Naive thymus-derived CD4-positive, alpha-beta T cell (primary cell): ENCODE measurements around the gene VCL. TPM values are rescaled to one million over a fixed set of nuclear protein-coding genes. Genes with fewer than 3 reads are reported as not detected.

Experiments
- ATAC-seq: fragments of 150-1000 bp; cut with Tn5 transposase; 2 replicates; pipeline ENCODE4 v1.10.0; 2021; ENCODE audit warnings: mild to moderate bottlenecking, moderate library complexity
- CTCF ChIA-PET: fragments of 350-600 bp; sonication (Branson Sonifier 250); formaldehyde crosslinking; loops from one replicate; lab custom pipeline; 2021; ENCODE audit warnings: antibody characterized with exemption; lab: Charles Lee
- POLR2A ChIA-PET: fragments of 350-600 bp; sonication (Branson Sonifier 250); formaldehyde crosslinking; loops from one replicate; lab custom pipeline; 2021; ENCODE audit warnings: antibody characterized with exemption, inconsistent platforms; lab: Charles Lee
- DNase-seq, 9 donors: peaks; one replicate each; pipeline versions ENCODE4 v3.0.0 to v3.0.0-alpha.2; 2020 to 2022; ENCODE audit warnings: mixed read lengths in 1 of 9
- H3K27ac ChIP-seq: one replicate; pipeline ENCODE4 v1.7.0; 2013; ENCODE audit warnings: mild to moderate bottlenecking, low read depth, low read length, moderate library complexity
- H3K27me3 ChIP-seq, 2 donors: one replicate each; pipeline ENCODE4 v1.7.0; 2013; ENCODE audit warnings: low read length in 2 of 2, mild to moderate bottlenecking in 2 of 2, moderate library complexity in 2 of 2; ENCODE audit not compliant: control insufficient read depth in 2 of 2, insufficient read depth in 2 of 2
- H3K36me3 ChIP-seq, 3 experiments: 1 replicate in 2 of 3; 2 replicates in 1 of 3; pipeline ENCODE4 v1.7.0; 2013; ENCODE audit warnings: low read length in 3 of 3, mild to moderate bottlenecking in 3 of 3, moderate library complexity in 1 of 3; ENCODE audit not compliant: insufficient read depth in 3 of 3, control insufficient read depth in 2 of 3
- H3K4me1 ChIP-seq, 2 donors: one replicate each; pipeline ENCODE4 v1.7.0; 2013; ENCODE audit warnings: low read length in 2 of 2, mild to moderate bottlenecking in 2 of 2, moderate library complexity in 1 of 2; ENCODE audit not compliant: control insufficient read depth in 2 of 2, insufficient read depth in 2 of 2
- H3K4me3 ChIP-seq: 2 replicates; pipeline ENCODE4 v1.7.0; 2013; ENCODE audit warnings: mild to moderate bottlenecking, low read length
- H3K9me3 ChIP-seq, 3 experiments: 1 replicate in 2 of 3; 2 replicates in 1 of 3; pipeline ENCODE4 v1.7.0; 2013; ENCODE audit warnings: low read length in 3 of 3; ENCODE audit not compliant: control insufficient read depth in 2 of 3
- H3K27ac Mint-ChIP-seq, 9 donors: one replicate each; pipeline ENCODE4 v1.8.0; 2020 to 2022; ENCODE audit warnings: mixed read lengths in 9 of 9, mild to moderate bottlenecking in 8 of 9, moderate library complexity in 5 of 9, inconsistent platforms in 2 of 9
- H3K27me3 Mint-ChIP-seq, 5 donors: one replicate each; pipeline ENCODE4 v1.8.0; 2021 to 2022; ENCODE audit warnings: mixed read lengths in 5 of 5, mild to moderate bottlenecking in 1 of 5
- H3K36me3 Mint-ChIP-seq, 5 donors: one replicate each; pipeline ENCODE4 v1.8.0; 2020 to 2022; ENCODE audit warnings: mixed read lengths in 5 of 5, mild to moderate bottlenecking in 3 of 5, inconsistent platforms in 1 of 5
- H3K4me1 Mint-ChIP-seq, 7 donors: one replicate each; pipeline ENCODE4 v1.8.0; 2020 to 2022; ENCODE audit warnings: mixed read lengths in 7 of 7, mild to moderate bottlenecking in 3 of 7, inconsistent platforms in 1 of 7
- H3K4me3 Mint-ChIP-seq, 10 donors: one replicate each; pipeline ENCODE4 v1.8.0; 2020 to 2022; ENCODE audit warnings: mild to moderate bottlenecking in 10 of 10, mixed read lengths in 10 of 10, moderate library complexity in 6 of 10, inconsistent platforms in 2 of 10
- H3K9me3 Mint-ChIP-seq, 11 donors: one replicate each; pipeline ENCODE4 v1.8.0; 2020 to 2022; ENCODE audit warnings: mixed read lengths in 11 of 11, mild to moderate bottlenecking in 4 of 11, inconsistent platforms in 1 of 11, moderate library complexity in 1 of 11
- intact Hi-C, 2 donors: fragments of 100-400 bp; cut with micrococcal nuclease; formaldehyde crosslinking; loops; one replicate each; pipeline ENCODE4 v1.15.1; 2023
- polyA plus RNA-seq, 2 donors: library from polyadenylated mRNA; unstranded; fragments of 300-500 nt; fragmentation: Illumina TruSeq; gene quantifications; one replicate each; pipeline ENCODE4 v1.2.3, GENCODE V29; 2021
- total RNA-seq, 6 experiments: library from RNA in 5 of 6; stranded (reverse) in 5 of 6; gene quantifications; 1 replicate in 5 of 6; 2 replicates in 1 of 6; pipeline ENCODE4 v1.2.3 and lab custom pipeline; 2021 to 2026

The VCL gene
- total and polyA plus RNA-seq, 7 experiments from 2014 or later, result 9.0 to 67.7 (median 16.5) TPM

DNA sequence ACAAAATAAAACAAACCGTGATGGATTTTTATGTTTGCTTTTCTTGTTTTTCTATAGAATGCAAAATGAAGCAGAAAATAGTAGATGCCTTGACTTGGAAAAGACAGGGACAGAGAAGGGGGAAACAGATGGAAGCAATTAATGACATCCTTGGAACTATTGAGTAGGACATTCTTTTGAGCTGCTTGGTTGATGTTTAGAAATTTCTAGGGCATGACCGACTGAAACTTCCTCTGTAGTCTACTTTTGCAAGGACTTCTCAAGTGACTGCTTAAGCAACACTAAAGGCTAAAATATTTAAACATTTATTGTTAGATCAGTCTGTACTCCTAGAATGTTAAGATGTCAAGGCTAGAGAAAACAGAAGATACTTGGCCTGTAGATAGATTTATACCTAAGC is 49.4 kb downstream of the VCL start:
- Mint-ChIP-seq H3K4me1 (peaks cover 0 to 15% (median 5%) of the 10 kb centered on the region in 7 donors), H3K36me3 (peaks cover 0 to 20% (median 5%) of the 10 kb centered on the region in 5 donors), H3K27me3 (no peaks in the 10 kb centered on the region), H3K9me3 (no peaks in the 10 kb centered on the region), H3K4me3 (no peak overlapping the region), H3K27ac (no peak overlapping the region)
- intact Hi-C loops, result no loop called here
- H3K4me1 ChIP-seq, result no peaks in the 10 kb centered on the region
- ChIA-PET POLR2A (interaction anchor here (0.6 kb wide), 1 partner anchor 15 kb away, joined by 3 read pairs; no protein-coding TSS in a partner anchor), CTCF (no interaction called here)
- no peaks in the 10 kb centered on the region for H3K27me3 ChIP-seq
- H3K9me3 ChIP-seq, result no peaks in the 10 kb centered on the region
- no peaks in the 10 kb centered on the region for H3K36me3 ChIP-seq
- ATAC-seq (no peak), DNase-seq (no peak)
- no peak overlapping the region for H3K27ac ChIP-seq
- no peak overlapping the region for H3K4me3 ChIP-seq

DNA sequence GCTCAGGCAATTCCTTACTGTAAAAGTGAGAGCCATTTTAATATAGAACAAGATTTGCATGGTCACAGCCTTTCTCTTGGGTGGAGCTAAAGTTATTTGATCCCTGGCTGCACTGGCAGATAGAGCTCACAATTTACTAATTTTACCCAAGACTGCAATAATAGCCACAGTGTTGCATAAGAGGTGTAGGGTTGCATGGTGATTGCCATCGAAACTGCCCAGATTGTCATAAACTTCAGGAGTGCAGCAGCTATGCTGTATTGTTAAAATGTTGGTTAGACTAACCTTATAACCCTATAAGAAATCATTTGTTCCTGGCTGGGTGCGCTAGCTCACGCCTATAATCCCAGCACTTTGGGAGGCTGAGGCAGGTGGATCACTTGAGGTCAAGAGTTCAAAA is 50.0 kb downstream of the VCL start:
- Mint-ChIP-seq H3K27me3 (no peaks in the 10 kb centered on the region), H3K4me3 (no peak overlapping the region), H3K9me3 (no peaks in the 10 kb centered on the region), H3K27ac (no peak overlapping the region), H3K36me3 (peaks cover 0 to 20% (median 5%) of the 10 kb centered on the region in 5 donors), H3K4me1 (peaks cover 0 to 15% (median 5%) of the 10 kb centered on the region in 7 donors)
- ChIA-PET CTCF (no interaction called here), POLR2A (interaction anchor here (0.6 kb wide), 1 partner anchor 15 kb away, joined by 3 read pairs; no protein-coding TSS in a partner anchor)
- Histone ChIP-seq H3K27ac (no peak overlapping the region), H3K27me3 (no peaks in the 10 kb centered on the region), H3K36me3 (no peaks in the 10 kb centered on the region), H3K4me1 (no peaks in the 10 kb centered on the region), H3K9me3 (no peaks in the 10 kb centered on the region), H3K4me3 (no peak overlapping the region)
- intact Hi-C loops, result no loop called here
- no peak for ATAC-seq
- DNase-seq, result no peak

DNA sequence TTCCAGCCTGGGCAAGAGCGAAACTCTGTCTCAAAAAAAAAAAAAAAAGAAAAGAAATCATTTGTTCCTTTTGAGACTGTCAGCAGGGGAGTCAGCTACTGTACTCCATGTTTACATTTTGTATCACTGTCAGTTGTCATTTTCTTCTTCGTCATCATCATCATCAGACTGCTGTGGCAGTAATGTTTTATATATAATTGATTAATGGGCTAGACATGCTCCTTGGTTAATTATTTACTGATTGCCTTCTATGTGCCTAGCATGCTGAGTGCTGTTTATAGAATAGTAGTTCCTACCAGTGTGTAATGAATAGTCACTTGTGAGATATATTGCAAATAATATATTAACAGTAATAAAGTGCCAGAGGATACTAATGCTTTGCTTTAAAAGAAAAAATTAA is 50.5 kb downstream of the VCL start:
- intact Hi-C loops, result no loop called here
- no peak overlapping the region for H3K27ac ChIP-seq
- Mint-ChIP-seq H3K4me1 (peaks cover 0 to 17% (median 5%) of the 10 kb centered on the region in 7 donors), H3K36me3 (peaks cover 0 to 20% (median 5%) of the 10 kb centered on the region in 5 donors), H3K4me3 (no peak overlapping the region), H3K27me3 (no peaks in the 10 kb centered on the region), H3K27ac (peak overlapping the region in 1 of 9 donors; percentile 36), H3K9me3 (no peaks in the 10 kb centered on the region)
- H3K9me3 ChIP-seq, result no peaks in the 10 kb centered on the region
- no peaks in the 10 kb centered on the region for H3K27me3 ChIP-seq
- ChIA-PET CTCF (no interaction called here), POLR2A (no interaction called here)
- no peak overlapping the region for H3K4me3 ChIP-seq
- no peaks in the 10 kb centered on the region for H3K36me3 ChIP-seq
- DNase-seq (no peak), ATAC-seq (no peak)
- no peaks in the 10 kb centered on the region for H3K4me1 ChIP-seq

DNA sequence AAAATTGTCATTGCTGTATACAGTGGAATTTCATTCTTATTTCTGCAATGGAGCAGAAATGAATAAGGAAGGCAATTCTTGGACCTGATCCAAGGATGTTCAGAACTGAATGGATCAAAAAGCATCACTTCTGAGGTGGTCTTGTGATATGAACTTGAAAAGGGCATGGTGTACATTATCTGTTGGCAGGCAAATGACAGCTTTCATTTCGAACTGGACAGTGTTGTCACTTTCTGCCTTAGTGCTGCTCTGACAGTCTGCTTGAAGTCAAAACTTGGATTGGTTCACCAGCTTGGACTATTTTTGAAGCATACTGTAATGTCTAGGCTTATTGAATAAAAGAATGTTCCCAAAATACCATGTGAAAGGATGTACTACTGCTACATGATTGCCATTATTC is 52.0 kb downstream of the VCL start:
- Histone ChIP-seq H3K27ac (no peak overlapping the region), H3K27me3 (no peaks in the 10 kb centered on the region), H3K36me3 (no peaks in the 10 kb centered on the region), H3K4me1 (no peaks in the 10 kb centered on the region), H3K9me3 (no peaks in the 10 kb centered on the region), H3K4me3 (no peak overlapping the region)
- H3K4me3 Mint-ChIP-seq, result no peak overlapping the region
- peaks cover 0 to 11% (median 0%) of the 10 kb centered on the region in 5 donors for H3K36me3 Mint-ChIP-seq
- no peaks in the 10 kb centered on the region for H3K9me3 Mint-ChIP-seq
- ATAC-seq (no peak), DNase-seq (no peak)
- intact Hi-C loops, result no loop called here
- ChIA-PET POLR2A (no interaction called here), CTCF (interaction anchor here (0.6 kb wide), 1 partner anchor 170 kb away, joined by 3 read pairs; no protein-coding TSS in a partner anchor)
- peaks cover 0 to 26% (median 5%) of the 10 kb centered on the region in 7 donors for H3K4me1 Mint-ChIP-seq
- H3K27me3 Mint-ChIP-seq, result no peaks in the 10 kb centered on the region
- H3K27ac Mint-ChIP-seq, result no peak overlapping the region

DNA sequence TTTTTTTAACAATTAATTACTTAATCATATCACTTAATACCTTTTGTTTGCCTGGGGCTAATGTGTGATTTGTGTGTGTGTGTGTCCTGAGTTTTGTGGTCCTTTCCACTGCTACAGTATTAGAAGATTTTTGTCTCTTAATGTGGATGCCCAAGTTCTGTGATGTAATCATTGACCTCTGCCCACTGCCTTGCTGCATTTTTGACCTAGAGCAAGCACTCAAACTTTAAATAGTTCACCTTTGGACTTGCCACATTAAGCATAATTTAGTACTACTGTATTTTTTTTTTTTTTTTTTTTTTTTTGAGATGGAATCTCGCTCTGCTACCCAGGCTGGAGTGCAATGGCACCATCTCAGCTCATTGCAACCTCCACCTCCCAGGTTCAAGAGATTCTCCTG is 52.7 kb downstream of the VCL start:
- Mint-ChIP-seq H3K4me1 (peaks cover 0 to 26% (median 6%) of the 10 kb centered on the region in 7 donors), H3K27me3 (no peaks in the 10 kb centered on the region), H3K4me3 (no peak overlapping the region), H3K27ac (no peak overlapping the region), H3K36me3 (peaks cover 0 to 8% (median 0%) of the 10 kb centered on the region in 5 donors), H3K9me3 (no peaks in the 10 kb centered on the region)
- no peak overlapping the region for H3K4me3 ChIP-seq
- no peaks in the 10 kb centered on the region for H3K9me3 ChIP-seq
- POLR2A ChIA-PET, result no interaction called here
- H3K4me1 ChIP-seq, result no peaks in the 10 kb centered on the region
- no peak overlapping the region for H3K27ac ChIP-seq
- DNase-seq (no peak), ATAC-seq (no peak)
- intact Hi-C loops, result no loop called here
- CTCF ChIA-PET, result interaction anchor here (0.6 kb wide), 1 partner anchor 171 kb away, joined by 3 read pairs; no protein-coding TSS in a partner anchor
- no peaks in the 10 kb centered on the region for H3K36me3 ChIP-seq
- no peaks in the 10 kb centered on the region for H3K27me3 ChIP-seq

DNA sequence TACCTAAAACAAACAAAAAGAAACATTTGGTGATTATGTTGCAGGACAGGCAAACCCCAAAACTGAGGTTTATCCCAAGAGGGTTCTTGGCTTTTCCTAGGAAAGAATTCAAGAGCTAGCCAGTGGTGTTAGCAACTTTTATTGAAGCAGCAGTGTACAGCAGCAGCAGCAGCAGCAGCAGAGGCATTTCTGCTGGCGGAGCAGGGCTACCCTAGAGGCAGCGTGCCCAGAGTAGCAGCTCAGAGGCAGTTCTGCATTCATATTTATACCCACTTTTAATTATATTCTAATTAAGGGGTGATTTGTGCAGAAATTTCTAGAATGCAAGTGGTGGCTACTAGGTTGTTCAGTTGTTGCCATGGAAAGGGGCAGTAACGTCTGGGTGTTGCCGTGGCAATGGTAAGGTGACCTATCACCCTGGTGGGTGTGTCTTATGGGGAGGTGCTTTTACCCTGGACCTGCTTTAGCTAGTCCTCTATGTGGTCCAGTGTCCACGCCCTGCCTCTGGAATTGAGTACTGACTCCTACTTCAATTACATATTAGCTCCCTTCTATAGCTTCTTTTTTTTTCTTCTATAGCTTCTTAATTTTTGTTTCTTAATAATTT is 53.9 kb downstream of the VCL start:
- H3K36me3 Mint-ChIP-seq, result peaks cover 0 to 7% (median 0%) of the 10 kb centered on the region in 5 donors
- ATAC-seq (no peak), DNase-seq (no peak)

More for the DNA sequence above, 53.9 kb downstream of the VCL start:
- Histone ChIP-seq H3K27ac (no peak overlapping the region), H3K4me1 (peaks cover 0 to 7% of the 10 kb centered on the region in 2 donors), H3K4me3 (no peak overlapping the region), H3K9me3 (no peaks in the 10 kb centered on the region), H3K27me3 (no peaks in the 10 kb centered on the region), H3K36me3 (no peaks in the 10 kb centered on the region)
- ChIA-PET CTCF (interaction anchor here (0.7 to 1.4 kb wide), 2 partner anchors 17 to 808 kb away, joined by 3 to 4 read pairs; no protein-coding TSS in a partner anchor), POLR2A (interaction anchor here (0.7 kb wide), 1 partner anchor 398 kb away, joined by 4 read pairs; no protein-coding TSS in a partner anchor)
- intact Hi-C loops, result no loop called here
- H3K9me3 Mint-ChIP-seq, result no peaks in the 10 kb centered on the region
- peaks cover 6 to 37% (median 16%) of the 10 kb centered on the region in 7 donors for H3K4me1 Mint-ChIP-seq
- no peak overlapping the region for H3K27ac Mint-ChIP-seq
- no peaks in the 10 kb centered on the region for H3K27me3 Mint-ChIP-seq
- H3K4me3 Mint-ChIP-seq, result no peak overlapping the region
